ENCODE data around the gene IL17RD. TPM values are rescaled to one million over a fixed set of nuclear protein-coding genes. Genes with fewer than 3 reads are reported as not detected.

The IL17RD gene
- total RNA-seq, 1 donor from 2014 or later = 1.1 TPM

GRCh38 chr3:57059411-57059810 lies 105.7 kb downstream of the IL17RD start:
- DNase-seq (no peak), ATAC-seq (peak; percentile 62)
- TF ChIP-seq CTCF (IDR thresholded peaks at IDR 0.05) = no peak
- Histone ChIP-seq H3K27me3 (no peaks in the 10 kb centered on the region), H3K36me3 (no peaks in the 10 kb centered on the region), H3K27ac (no peak overlapping the region), H3K4me1 (peaks cover 11% of the 10 kb centered on the region), H3K9me3 (no peaks in the 10 kb centered on the region), H3K4me3 (no peak overlapping the region)
- intact Hi-C loops (cut with DNase I) = no loop called here

GRCh38 chr3:57057351-57057750 lies 107.8 kb downstream of the IL17RD start:
- TF ChIP-seq CTCF (IDR thresholded peaks at IDR 0.05) = no peak
- no peaks in the 10 kb centered on the region for H3K36me3 ChIP-seq
- DNase-seq (no peak), ATAC-seq (no peak)
- H3K9me3 ChIP-seq = no peaks in the 10 kb centered on the region
- H3K27ac ChIP-seq = no peak overlapping the region
- intact Hi-C loops (cut with DNase I) = no loop called here
- H3K4me3 ChIP-seq = no peak overlapping the region
- no peaks in the 10 kb centered on the region for H3K4me1 ChIP-seq
- no peaks in the 10 kb centered on the region for H3K27me3 ChIP-seq

- ATAC-seq = no peak
- TF ChIP-seq CTCF (IDR thresholded peaks at IDR 0.05) = no peak
- Histone ChIP-seq H3K9me3 (no peaks in the 10 kb centered on the region), H3K27ac (no peak overlapping the region), H3K4me3 (no peak overlapping the region), H3K4me1 (peaks cover 5% of the 10 kb centered on the region), H3K36me3 (no peaks in the 10 kb centered on the region), H3K27me3 (no peaks in the 10 kb centered on the region)
- no peak for DNase-seq
- intact Hi-C loops (cut with DNase I) = no loop called here
These were observed 112.0 kb downstream of the IL17RD start for GRCh38 chr3:57053122-57053521.

GRCh38 chr3:57052662-57053061 lies 112.5 kb downstream of the IL17RD start:
- no peak overlapping the region for H3K27ac ChIP-seq
- TF ChIP-seq CTCF (IDR thresholded peaks at IDR 0.05) = no peak
- intact Hi-C loops (cut with DNase I) = no loop called here
- H3K4me1 ChIP-seq = peaks cover 5% of the 10 kb centered on the region
- H3K27me3 ChIP-seq = no peaks in the 10 kb centered on the region
- H3K36me3 ChIP-seq = no peaks in the 10 kb centered on the region
- H3K9me3 ChIP-seq = no peaks in the 10 kb centered on the region
- ATAC-seq (no peak), DNase-seq (no peak)
- no peak overlapping the region for H3K4me3 ChIP-seq

- TF ChIP-seq CTCF (IDR thresholded peaks at IDR 0.05) = no peak
- H3K4me1 ChIP-seq = peaks cover 5% of the 10 kb centered on the region
- H3K27ac ChIP-seq = no peak overlapping the region
- intact Hi-C loops (cut with DNase I) = no loop called here
- no peaks in the 10 kb centered on the region for H3K9me3 ChIP-seq
- no peak for ATAC-seq
- H3K27me3 ChIP-seq = no peaks in the 10 kb centered on the region
- DNase-seq = no peak
- H3K36me3 ChIP-seq = no peaks in the 10 kb centered on the region
- no peak overlapping the region for H3K4me3 ChIP-seq
These were observed 116.4 kb downstream of the IL17RD start for GRCh38 chr3:57048728-57049127.

GRCh38 chr3:57048052-57048671 lies 117.0 kb downstream of the IL17RD start:
- H3K9me3 ChIP-seq = no peaks in the 10 kb centered on the region
- H3K27ac ChIP-seq = no peak overlapping the region
- no peaks in the 10 kb centered on the region for H3K27me3 ChIP-seq
- peak; percentile 69 for ATAC-seq
- no peak for DNase-seq
- no peak for TF ChIP-seq CTCF (IDR thresholded peaks at IDR 0.05)
- intact Hi-C loops (cut with DNase I) = no loop called here
- H3K36me3 ChIP-seq = no peaks in the 10 kb centered on the region
- H3K4me1 ChIP-seq = peaks cover 5% of the 10 kb centered on the region
- H3K4me3 ChIP-seq = no peak overlapping the region

Data from upper lobe of right lung (tissue), 1 donor.